ENCODE results near the gene DHX58.
A peak's percentile ranks its signal among the peaks of the same experiment; 100 is the strongest.

DHX58 gene

DNA sequence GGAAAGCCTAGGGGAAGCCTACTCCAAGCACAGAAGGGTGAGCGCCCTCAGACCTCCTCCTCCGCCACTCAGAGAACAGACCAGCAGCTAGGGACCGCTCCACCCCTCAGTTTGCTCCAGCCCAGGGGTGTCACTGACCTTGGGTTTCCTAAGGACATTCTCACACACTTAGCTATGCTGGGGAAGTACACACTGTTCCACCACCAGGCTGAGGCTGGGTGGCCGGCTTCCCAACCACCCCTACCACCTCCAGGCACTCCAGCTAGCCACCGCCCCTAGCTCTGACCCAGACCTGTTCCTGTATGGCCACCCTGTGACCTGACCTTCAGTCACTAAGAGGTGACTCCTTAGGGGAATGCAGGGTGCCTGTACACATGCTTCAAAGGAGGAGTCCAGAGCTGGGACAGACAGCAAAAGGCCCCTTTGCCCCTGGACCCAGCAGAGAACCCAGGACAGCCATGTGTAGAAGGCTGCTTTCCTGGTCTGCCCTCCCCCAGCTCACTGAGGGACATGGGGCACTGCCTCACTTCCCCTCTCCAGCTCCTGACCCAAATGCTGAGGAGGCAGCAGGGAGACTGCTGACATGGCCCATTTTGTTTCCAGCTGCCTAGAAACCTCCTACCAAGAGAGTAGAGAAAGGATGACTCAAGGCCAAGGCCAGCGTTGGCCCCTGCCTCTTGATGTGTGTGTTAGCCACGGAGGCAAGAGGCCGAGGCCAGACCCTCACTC is 16.8 kb upstream of the DHX58 start:
- DNase-seq, result no peak

DNA sequence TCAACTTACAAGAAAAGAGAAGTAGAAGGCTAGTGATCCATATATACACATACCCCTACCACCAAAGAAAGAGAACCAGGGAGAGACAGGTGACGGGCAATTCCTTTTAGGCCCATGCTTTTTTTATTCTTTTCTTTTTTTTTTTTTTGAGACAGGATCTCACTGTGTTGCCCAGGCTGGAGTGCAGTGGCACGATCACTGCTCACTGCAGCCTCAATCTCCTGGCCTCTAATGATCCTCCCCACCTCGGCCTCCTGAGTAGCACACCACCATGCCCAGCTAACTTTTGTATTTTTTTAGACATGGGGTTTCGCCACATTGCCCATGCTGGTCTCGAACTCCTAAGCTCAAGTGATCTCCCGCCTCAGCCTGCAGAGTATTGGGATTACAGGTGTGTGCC is 14.9 kb upstream of the DHX58 start:
- DNase-seq, result no peak

DNA sequence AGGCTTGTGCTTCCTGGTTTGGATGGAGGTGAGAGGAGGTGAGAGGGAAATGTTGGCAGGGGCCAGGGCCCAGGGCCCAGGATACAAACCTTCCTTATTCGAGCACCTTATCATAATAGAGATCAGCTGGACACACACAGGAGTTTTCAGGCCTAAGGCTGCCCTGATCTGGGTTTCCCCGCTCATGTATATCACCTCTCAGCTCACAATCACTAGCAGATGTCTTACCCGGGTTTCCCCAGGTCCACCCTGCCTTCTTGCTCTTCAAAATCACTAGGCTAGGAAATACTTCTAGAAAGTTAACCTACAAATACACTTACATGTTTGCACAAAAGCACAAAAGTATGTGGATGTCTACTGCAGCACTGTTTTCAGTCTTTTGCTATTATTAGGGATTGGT is 14.3 kb upstream of the DHX58 start:
- no peak for DNase-seq

- no peak for DNase-seq
These were observed 13.1 kb upstream of the DHX58 start for GRCh38 chr17:42125565-42125964.

GRCh38 chr17:42124256-42124655 is 11.7 kb upstream of the DHX58 start:
- no peak for DNase-seq

DNA sequence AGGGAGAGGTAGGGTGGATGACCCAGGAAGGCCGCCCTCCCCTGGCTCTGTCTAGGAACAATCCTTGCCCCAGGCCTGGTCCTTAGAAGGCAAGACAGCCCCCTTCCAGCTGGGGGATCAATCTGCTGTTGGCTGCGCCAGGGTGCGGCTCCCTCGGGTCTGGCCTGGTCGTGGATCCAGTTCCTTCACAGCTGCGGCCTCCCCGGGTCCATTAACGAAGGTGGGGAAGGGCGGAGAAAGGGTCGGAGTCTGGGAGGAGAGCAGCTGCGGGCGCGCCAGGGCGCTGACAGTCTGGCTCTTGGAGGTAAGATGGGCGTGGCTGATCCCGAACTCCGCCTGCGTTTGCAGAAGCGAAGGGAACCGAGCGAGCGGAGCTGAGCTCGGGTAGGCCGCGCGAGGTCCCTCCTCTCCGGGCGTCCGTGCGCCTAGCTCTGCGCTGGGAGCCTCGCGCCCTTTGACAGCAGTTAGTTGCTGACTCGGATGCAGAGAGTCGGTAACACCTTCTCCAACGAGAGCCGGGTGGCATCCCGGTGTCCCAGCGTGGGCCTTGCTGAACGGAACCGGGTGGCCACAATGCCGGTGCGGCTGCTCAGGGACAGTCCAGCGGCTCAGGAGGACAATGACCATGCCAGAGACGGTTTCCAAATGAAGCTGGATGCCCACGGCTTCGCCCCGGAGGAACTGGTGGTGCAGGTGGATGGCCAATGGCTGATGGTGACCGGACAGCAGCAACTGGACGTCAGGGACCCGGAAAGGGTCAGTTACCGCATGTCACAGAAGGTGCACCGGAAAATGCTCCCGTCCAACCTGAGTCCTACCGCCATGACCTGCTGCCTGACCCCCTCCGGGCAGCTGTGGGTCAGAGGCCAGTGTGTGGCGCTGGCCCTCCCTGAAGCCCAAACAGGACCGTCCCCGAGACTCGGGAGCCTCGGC is 10.1 kb upstream of the DHX58 start, which contains the start of gene HSPB9:
TSS of gene HSPB9 (plus strand) at position 434 of the 933 bp plus-strand sequence. CDS start at position 481, 47 bp downstream.
- DNase-seq, result peak; percentile 86

GRCh38 chr17:42120770-42121769 is 8.6 kb upstream of the DHX58 start, which contains the start of gene KAT2A:
Gene KAT2A, minus strand, starts transcription at chr17:42121367. Its CDS starts 63 bp downstream, at chr17:42121304.
- DNase-seq, result peak; percentile 85

- DNase-seq, result no peak
These were observed 7.8 kb upstream of the DHX58 start for GRCh38 chr17:42120161-42120769.

- DNase-seq, result no peak
These were observed 6.8 kb upstream of the DHX58 start for GRCh38 chr17:42119301-42119700.

DNA sequence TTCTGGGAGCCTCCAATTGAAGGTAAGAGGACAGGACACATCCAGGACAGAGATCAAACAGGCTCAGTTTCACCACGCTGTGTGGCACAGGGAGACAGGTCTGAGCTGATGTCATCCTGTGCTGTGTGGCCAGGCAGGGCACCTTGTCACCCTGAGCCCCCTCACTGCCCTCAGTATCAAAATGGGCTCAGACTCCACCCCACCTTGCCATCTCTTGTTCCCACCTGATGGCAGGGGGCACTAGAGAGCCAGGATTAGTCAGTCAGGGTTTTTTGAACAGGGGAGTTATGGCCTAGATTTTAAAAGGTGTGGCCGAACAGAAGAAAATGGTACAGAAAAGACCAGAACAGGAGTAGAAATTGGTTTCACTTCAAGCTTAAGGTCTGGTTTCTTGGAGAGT is 6.0 kb upstream of the DHX58 start:
- no peak for DNase-seq

- no peak for DNase-seq
These were observed 5.6 kb upstream of the DHX58 start for GRCh38 chr17:42118126-42118510.

GRCh38 chr17:42117397-42118125 is 5.0 kb upstream of the DHX58 start:
- DNase-seq, result no peak

DNA sequence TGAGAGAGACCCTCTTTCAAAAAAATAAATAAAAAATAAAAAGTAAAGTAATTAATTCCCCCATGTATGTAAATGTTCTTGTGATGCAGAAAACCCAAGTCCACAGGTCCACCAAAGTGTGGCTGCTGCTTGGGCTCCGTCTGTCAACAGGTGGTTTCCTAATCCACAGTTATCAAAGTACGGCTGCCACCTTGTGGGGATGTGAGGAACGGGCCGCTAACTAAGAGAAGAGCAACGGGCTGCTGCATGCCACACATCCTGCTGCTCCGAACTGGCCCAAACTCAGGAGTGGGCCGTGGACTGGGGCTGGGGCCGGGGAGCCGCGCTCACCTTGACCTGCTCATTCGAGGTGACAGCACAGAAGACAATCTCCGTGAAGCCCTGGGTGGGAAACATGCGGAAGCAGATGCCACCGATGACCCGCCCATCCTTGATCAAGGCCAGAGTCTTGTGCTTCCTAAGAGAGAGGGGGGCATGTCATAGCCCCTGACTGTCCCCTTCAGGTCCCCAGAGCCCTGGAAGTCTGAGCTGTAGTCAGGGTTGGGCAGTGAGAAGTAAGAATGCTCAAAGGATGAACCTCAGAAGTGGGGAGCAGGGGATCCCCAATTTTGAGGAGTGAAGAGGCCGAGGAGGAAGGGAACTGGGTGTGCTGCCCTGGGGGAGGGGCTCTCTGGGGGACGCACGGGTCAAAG is 4.3 kb upstream of the DHX58 start:
- DNase-seq, result peak; percentile 35

- no peak for DNase-seq
These were observed 1.6 kb upstream of the DHX58 start for GRCh38 chr17:42114118-42114517.

GRCh38 chr17:42113293-42114069 is 967 bp upstream of the DHX58 start:
- DNase-seq, result no peak

DNA sequence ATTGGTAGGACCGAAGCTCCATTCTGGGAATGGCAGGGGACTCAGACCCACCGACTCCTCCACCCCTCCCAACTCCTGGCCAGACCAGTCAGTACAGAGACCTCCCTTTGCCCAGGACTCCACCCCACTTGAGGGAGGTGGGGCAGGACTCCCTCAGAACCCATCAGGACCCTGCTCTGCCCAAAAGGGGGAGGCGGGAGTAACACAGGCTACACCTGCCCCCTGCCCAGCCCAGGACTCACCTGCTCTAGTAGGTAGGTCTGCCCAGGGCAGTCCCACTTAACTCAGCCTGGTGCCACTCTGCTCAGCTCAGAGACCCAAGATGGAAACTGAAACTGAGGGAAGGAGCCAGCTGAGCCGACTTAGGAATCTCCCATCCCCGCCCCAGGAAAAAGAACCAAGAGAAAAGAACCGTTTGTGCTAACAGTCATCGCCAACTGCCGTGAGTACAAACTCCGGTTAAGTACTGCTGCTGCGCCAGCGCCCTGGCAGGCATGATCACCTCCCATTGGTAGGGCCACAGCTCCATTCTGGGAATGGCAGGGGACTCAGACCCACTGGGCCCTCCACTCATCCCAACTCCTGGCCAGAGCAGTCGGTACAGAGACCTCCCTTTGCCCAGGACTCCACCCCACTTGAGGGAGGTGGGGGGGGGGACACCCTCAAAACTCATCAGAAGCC is 503 bp downstream of the DHX58 start:
- no peak for DNase-seq

DNA sequence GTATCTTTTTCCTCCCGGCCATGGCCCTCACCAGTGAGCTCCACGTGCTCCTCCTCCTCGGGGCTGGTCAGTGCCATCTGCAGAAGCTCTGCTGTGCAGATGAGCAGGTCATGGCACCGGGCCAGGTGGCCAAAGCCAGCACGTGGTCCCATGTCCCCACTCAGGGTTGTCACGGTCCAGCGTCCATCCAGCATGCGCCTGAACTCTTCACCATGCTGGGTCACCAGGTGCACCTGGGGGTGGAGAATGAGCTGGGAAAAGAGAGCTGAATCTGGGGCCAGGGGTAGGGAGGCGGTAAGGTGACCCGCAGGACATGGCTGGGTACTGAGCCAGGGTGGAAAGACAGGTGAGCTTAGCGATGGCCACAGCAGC is 1.3 kb downstream of the DHX58 start:
- DNase-seq, result no peak

GRCh38 chr17:42110301-42111264 is 1.9 kb downstream of the DHX58 start:
- no peak for DNase-seq
